ENCODE measurements around the gene TFIP11.

The TFIP11 gene

DNA sequence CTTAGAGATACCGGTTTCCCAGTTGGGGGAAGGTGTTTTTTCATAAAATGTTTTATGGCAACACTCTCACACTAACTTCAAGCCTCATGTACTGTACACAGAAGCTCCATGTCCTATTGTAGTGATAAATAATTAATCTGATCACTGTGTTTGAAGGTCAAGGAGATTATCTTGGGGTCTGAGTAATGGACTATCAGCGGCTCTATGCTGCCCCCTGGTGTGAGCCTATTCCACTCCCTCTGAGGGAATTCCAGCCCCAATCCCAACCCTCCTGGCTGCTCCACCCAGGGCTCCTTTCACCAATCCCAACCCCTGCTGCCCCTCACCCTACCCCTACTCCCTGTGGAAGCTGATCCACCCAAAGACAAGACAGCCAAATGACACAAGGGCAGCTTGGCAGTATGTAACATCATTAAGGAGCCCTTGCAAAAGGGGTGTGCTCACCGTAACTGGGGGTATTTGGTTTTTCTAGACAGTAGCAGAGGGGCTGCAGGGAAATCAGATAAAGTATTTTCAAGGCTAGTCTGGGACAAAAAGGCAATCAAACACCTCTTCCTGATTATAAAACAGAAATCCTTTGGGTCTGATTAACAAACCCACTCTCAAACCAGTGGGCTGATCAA is 51.0 kb downstream of the TFIP11 start:
- TF ChIP-seq ZFX (IDR thresholded peaks at IDR 0.05; ENCODE audit: borderline replicate concordance) = no peak
- TF ChIP-seq, protein P1, sequence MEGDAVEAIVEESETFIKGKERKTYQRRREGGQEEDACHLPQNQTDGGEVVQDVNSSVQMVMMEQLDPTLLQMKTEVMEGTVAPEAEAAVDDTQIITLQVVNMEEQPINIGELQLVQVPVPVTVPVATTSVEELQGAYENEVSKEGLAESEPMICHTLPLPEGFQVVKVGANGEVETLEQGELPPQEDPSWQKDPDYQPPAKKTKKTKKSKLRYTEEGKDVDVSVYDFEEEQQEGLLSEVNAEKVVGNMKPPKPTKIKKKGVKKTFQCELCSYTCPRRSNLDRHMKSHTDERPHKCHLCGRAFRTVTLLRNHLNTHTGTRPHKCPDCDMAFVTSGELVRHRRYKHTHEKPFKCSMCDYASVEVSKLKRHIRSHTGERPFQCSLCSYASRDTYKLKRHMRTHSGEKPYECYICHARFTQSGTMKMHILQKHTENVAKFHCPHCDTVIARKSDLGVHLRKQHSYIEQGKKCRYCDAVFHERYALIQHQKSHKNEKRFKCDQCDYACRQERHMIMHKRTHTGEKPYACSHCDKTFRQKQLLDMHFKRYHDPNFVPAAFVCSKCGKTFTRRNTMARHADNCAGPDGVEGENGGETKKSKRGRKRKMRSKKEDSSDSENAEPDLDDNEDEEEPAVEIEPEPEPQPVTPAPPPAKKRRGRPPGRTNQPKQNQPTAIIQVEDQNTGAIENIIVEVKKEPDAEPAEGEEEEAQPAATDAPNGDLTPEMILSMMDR (IDR thresholded peaks at IDR 0.05) = peak; percentile 85
- no peak overlapping the region for H3K27ac ChIP-seq

DNA sequence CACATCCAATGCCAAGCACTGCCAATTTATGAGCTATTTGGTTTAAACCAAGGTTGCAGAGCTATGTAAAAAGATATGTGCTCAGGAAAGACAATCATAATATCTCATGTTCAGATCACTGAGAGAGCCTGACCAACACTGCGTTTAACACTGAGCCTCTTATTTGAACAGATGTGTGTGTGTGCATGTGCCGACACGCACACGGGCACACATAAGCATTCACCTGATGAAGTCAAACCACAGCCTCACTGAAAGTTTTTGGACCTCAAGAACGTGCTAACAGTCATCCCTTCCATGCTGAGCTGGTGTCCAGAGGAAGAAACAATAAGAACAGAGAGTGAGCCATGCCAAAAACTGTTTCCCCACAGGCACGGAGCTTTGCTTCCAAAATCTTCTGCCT is 52.1 kb downstream of the TFIP11 start:
- H3K27ac ChIP-seq = no peak overlapping the region
- TF ChIP-seq, protein P1 (IDR thresholded peaks at IDR 0.05) = no peak
- no peak for TF ChIP-seq ZFX (IDR thresholded peaks at IDR 0.05; ENCODE audit: borderline replicate concordance)

DNA sequence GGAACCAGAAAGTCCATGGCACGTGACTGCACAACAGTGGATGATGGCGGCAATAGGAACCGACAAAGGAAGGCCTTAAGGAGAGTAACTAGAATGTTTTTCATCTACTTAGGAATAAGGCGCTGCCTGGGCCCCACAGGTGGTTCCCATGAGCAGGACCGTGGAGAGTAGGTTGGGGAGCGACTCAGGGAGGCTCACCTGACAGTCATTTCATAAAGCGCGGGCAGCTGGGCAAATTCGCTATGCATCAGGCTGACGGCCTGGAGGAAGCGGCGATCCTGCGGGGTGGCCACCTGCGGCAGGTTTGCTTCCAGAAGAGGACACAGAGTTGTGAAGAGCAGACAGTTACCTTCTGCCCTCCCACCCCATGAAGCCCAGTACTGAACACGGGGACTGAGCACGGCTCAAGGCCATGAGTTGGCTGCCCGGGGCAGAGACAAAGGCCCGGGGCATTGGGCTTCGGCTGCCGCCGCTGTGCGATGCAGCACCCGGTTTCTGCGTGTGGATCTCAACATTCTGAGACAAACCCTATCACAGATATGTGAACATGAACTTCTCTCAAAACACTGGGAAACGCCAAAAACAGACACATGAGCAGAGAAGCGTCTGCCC is 54.5 kb downstream of the TFIP11 start:
- TF ChIP-seq, protein P1 (IDR thresholded peaks at IDR 0.05) = no peak
- no peak for TF ChIP-seq ZFX (IDR thresholded peaks at IDR 0.05; ENCODE audit: borderline replicate concordance)
- H3K27ac ChIP-seq = no peak overlapping the region

DNA sequence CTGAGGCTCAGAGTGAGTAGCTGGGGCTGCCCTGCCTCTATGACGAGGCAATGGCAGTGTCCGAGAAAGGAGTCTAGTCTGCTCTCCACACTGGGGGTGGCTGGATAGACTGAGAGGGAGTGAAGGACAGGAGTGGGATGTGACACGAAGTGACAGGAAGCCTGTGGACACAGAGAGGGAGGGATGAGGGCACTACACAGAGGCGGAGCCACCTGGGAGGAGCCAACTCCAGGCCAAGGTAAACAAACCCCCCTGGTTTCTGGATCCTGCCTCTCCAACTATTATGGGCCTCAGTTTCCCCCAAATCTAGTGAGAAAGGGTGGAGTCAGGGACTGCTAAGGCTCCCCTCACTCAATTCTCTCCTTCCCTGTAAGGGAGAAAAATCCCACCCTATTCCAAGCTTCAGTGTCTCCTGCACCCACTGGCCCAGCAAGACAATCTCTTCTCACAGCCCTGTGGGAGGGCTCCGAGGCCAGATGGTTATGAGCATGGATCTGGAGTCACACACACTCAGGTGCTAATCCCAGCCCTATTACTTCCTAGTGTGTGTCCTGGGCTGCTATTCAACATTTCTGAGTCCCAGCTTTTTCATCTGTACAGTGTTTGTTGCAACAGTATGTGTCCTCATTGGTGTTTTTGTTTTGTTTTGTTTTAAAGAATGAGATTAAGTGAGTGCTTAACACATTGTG is 58.3 kb downstream of the TFIP11 start:
- no peak for TF ChIP-seq ZFX (IDR thresholded peaks at IDR 0.05; ENCODE audit: borderline replicate concordance)
- TF ChIP-seq, protein P1 (IDR thresholded peaks at IDR 0.05) = no peak
- no peak overlapping the region for H3K27ac ChIP-seq

DNA sequence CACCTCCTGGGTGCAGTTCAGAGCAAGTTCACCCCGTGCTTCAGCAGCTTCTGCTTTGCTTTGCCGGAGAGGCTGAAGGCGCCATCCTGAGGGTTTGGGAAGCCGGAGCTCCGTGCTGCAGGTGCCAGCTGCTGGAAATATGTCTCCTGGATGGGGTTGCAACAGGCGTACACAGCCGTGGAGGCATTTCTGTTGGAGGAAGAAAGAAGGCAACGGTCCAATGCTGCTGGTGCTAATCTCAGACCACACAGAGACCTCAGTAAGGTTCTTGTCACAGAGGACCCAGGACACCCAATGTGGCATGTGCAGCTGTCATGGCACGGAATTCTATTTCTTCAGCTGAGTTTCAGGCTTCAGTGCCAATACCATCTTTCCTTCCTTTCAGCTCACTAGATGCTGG is 59.1 kb downstream of the TFIP11 start:
- no peak overlapping the region for H3K27ac ChIP-seq
- TF ChIP-seq, protein P1 (IDR thresholded peaks at IDR 0.05) = no peak
- no peak for TF ChIP-seq ZFX (IDR thresholded peaks at IDR 0.05; ENCODE audit: borderline replicate concordance)

DNA sequence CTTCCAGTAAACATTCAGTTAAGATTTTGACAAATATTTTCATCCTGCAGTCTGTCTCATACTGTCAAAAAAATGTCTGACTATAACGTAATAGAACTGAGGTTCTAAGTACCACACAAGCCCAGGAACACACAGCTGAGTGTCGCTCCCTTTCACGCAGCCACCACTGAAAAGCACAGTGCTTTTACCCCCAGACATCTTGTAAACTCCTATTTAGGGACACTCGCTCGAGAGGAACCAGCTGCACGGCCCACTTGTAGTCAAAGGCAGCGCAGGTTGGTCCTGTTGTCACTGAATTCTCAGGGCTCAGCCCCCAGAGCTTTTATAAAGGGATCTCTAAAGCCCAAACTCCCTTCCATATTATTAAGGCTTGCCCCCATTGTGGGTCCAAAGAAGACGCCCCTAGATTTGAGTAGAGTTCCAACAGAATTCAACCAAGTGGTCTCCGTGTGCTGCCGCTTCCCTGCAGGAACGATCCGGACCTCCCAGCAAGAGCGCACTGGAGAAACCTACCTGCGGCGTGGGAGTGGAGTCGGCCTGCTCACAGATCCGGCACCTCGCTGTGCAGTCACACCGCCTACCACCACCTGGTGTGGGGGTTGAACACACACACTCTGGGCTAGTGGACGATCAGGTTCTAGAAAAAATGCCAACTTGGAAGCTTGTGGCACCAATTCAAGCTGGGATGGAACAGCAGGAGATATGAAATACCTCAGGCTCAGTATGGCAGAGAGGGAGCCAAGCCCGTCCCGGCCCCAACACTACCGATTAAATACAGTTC is 59.8 kb downstream of the TFIP11 start:
- no peak overlapping the region for H3K27ac ChIP-seq
- TF ChIP-seq, protein P1 (IDR thresholded peaks at IDR 0.05) = no peak
- TF ChIP-seq ZFX (IDR thresholded peaks at IDR 0.05; ENCODE audit: borderline replicate concordance) = no peak

Data from 22Rv1 (cell line).